ENCODE measurements around the gene CACNA1F. TPM values are rescaled to one million over a fixed set of nuclear protein-coding genes. Genes with fewer than 3 reads are reported as not detected.

The CACNA1F gene
- total RNA-seq, 1 experiment from 2014 or later, result not detected

DNA sequence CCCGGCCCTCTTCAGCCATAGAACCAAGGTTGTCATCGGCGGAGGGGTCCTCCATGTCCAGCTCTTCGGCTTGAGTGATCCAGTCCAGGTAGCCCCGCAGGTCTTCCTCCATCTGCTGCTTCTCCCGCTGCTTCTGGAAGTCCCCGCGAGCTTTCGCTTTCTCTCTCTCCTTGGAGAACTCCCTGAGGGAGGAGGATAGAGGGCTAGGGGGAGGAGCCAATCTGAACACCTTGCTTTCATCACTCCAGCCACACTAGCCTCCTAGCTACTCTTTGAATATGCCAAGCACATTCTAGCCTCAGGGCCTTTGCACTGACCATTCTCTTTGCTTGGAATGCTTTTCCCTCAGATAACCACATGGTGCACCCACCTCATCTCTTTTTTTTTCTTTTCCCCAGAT is 6.2 kb downstream of the CACNA1F start:
- H3K27ac ChIP-seq (ENCODE audit: low read length), result no peak overlapping the region
- H3K4me3 ChIP-seq (ENCODE audit: low read depth in 2 of 2, low read length in 2 of 2), result no peak overlapping the region
- no peaks in the 10 kb centered on the region for H3K4me1 ChIP-seq (ENCODE audit: control insufficient read depth, insufficient read depth, low read length)
- no peaks in the 10 kb centered on the region for H3K36me3 ChIP-seq (ENCODE audit: control insufficient read depth, insufficient read depth, low read length)
- no TSS peak for BruUV-seq (replicated peaks)
- H3K9me3 ChIP-seq (ENCODE audit: control insufficient read depth, insufficient read depth, low read depth, low read length), result no peaks in the 10 kb centered on the region
- intact Hi-C loops (cut with micrococcal nuclease; ENCODE audit: unreplicated experiment) (no loop called here), in situ Hi-C loops (cut with HindIII; ENCODE audit: low pct_unique_long_range_greater_than_20kb, low sequenced_read_pairs) (no loop called here)
- TF ChIP-seq SIN3A (IDR thresholded peaks at IDR 0.05; ENCODE audit: borderline replicate concordance, insufficient read depth, low read depth, low read length) (no peak), TCF7L2 (IDR thresholded peaks at IDR 0.05; ENCODE audit: low read depth, low read length) (no peak), POLR2AphosphoS5 (IDR thresholded peaks at IDR 0.05; ENCODE audit: low read depth, low read length) (no peak), REST (IDR thresholded peaks at IDR 0.05; ENCODE audit: insufficient read depth in 1 of 2, low read depth in 2 of 2, low read length in 1 of 2) (no peak)
- TF ChIP-seq, protein P1, sequence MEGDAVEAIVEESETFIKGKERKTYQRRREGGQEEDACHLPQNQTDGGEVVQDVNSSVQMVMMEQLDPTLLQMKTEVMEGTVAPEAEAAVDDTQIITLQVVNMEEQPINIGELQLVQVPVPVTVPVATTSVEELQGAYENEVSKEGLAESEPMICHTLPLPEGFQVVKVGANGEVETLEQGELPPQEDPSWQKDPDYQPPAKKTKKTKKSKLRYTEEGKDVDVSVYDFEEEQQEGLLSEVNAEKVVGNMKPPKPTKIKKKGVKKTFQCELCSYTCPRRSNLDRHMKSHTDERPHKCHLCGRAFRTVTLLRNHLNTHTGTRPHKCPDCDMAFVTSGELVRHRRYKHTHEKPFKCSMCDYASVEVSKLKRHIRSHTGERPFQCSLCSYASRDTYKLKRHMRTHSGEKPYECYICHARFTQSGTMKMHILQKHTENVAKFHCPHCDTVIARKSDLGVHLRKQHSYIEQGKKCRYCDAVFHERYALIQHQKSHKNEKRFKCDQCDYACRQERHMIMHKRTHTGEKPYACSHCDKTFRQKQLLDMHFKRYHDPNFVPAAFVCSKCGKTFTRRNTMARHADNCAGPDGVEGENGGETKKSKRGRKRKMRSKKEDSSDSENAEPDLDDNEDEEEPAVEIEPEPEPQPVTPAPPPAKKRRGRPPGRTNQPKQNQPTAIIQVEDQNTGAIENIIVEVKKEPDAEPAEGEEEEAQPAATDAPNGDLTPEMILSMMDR (IDR thresholded peaks at IDR 0.05), result no peak
- ATAC-seq, result no peak
- ChIA-PET CTCF (interaction anchor here (0.6 kb wide), 1 partner anchor 1398 kb away, joined by 10 read pairs; no protein-coding TSS in a partner anchor), POLR2A (no interaction called here)
- no peaks in the 10 kb centered on the region for H3K27me3 ChIP-seq (ENCODE audit: control insufficient read depth, insufficient read depth, low read length)
- no peak for DNase-seq (ENCODE audit: low read depth, low spot score)

DNA sequence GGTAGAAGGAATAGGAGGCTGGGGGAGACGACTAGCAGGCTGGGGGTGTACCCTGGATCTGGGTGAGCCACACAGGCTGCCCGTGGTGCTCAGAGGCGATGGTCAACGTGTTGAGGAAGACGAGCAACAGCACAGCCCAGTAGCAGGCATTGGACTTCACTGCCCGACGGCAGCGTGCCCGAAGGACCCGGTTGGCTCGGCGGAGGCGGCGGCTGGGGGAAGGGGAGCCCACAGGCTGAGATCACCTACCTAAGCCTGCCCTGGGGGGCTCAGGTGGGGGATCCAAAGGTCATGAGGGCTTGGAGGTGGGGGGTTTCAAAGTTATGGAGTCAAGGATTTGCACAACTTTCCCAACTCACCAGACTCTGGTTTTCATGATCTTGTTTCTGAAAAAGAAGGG is 7.3 kb downstream of the CACNA1F start:
- no peaks in the 10 kb centered on the region for H3K9me3 ChIP-seq (ENCODE audit: control insufficient read depth, insufficient read depth, low read depth, low read length)
- H3K36me3 ChIP-seq (ENCODE audit: control insufficient read depth, insufficient read depth, low read length), result no peaks in the 10 kb centered on the region
- no peak for TF ChIP-seq REST (IDR thresholded peaks at IDR 0.05; ENCODE audit: insufficient read depth in 1 of 2, low read depth in 2 of 2, low read length in 1 of 2)
- no peak for TF ChIP-seq POLR2AphosphoS5 (IDR thresholded peaks at IDR 0.05; ENCODE audit: low read depth, low read length)
- TF ChIP-seq SIN3A (IDR thresholded peaks at IDR 0.05; ENCODE audit: borderline replicate concordance, insufficient read depth, low read depth, low read length), result no peak
- TF ChIP-seq, protein P1 (IDR thresholded peaks at IDR 0.05), result no peak
- TF ChIP-seq TCF7L2 (IDR thresholded peaks at IDR 0.05; ENCODE audit: low read depth, low read length), result no peak
- DNase-seq (ENCODE audit: low read depth, low spot score) (no peak), ATAC-seq (no peak)
- intact Hi-C loops (cut with micrococcal nuclease; ENCODE audit: unreplicated experiment) (no loop called here), in situ Hi-C loops (cut with HindIII; ENCODE audit: low pct_unique_long_range_greater_than_20kb, low sequenced_read_pairs) (no loop called here)
- ChIA-PET POLR2A (no interaction called here), CTCF (no interaction called here)
- H3K27ac ChIP-seq (ENCODE audit: low read length), result no peak overlapping the region
- H3K4me3 ChIP-seq (ENCODE audit: low read depth in 2 of 2, low read length in 2 of 2), result no peak overlapping the region
- no TSS peak for BruUV-seq (replicated peaks)
- H3K27me3 ChIP-seq (ENCODE audit: control insufficient read depth, insufficient read depth, low read length), result no peaks in the 10 kb centered on the region
- H3K4me1 ChIP-seq (ENCODE audit: control insufficient read depth, insufficient read depth, low read length), result no peaks in the 10 kb centered on the region
